Measurements from ENCODE around the gene ATP2B1.

GRCh38 chr12:89573051-89573810, 135.4 kb downstream of the ATP2B1 start:
- TF ChIP-seq, protein P1, sequence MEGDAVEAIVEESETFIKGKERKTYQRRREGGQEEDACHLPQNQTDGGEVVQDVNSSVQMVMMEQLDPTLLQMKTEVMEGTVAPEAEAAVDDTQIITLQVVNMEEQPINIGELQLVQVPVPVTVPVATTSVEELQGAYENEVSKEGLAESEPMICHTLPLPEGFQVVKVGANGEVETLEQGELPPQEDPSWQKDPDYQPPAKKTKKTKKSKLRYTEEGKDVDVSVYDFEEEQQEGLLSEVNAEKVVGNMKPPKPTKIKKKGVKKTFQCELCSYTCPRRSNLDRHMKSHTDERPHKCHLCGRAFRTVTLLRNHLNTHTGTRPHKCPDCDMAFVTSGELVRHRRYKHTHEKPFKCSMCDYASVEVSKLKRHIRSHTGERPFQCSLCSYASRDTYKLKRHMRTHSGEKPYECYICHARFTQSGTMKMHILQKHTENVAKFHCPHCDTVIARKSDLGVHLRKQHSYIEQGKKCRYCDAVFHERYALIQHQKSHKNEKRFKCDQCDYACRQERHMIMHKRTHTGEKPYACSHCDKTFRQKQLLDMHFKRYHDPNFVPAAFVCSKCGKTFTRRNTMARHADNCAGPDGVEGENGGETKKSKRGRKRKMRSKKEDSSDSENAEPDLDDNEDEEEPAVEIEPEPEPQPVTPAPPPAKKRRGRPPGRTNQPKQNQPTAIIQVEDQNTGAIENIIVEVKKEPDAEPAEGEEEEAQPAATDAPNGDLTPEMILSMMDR (IDR thresholded peaks at IDR 0.05; ENCODE audit: insufficient read depth, low read depth, low read length) = no peak
- TF ChIP-seq EZH2 (IDR thresholded peaks at IDR 0.05; ENCODE audit: insufficient read depth, low read length) = no peak
